HepG2 (cell line): ENCODE results near the gene PRSS23. TPM values are rescaled to one million over a fixed set of nuclear protein-coding genes. Genes with fewer than 3 reads are reported as not detected.

Experiments
- ATAC-seq: fragments of 200-7000 bp; cut with Tn5 transposase; 3 replicates; pipeline ENCODE4 v1.9.1; 2020; ENCODE audit warnings: mild to moderate bottlenecking, moderate library complexity
- BruUV-seq: library from RNA; stranded (reverse); fragments of 400-500 nt; replicated peaks from 2 replicates; lab custom pipeline; 2021; lab: Mats Ljungman, UMichigan
- CTCF ChIA-PET: fragments of 300-600 bp; formaldehyde crosslinking; extraction: SDS; loops from one replicate; lab custom pipeline; 2021; ENCODE audit warnings: low total read pairs, inconsistent platforms, low intra/inter-chr PET ratio; lab: Yijun Ruan, JAX
- POLR2A ChIA-PET: fragments of 350-600 bp; sonication (Branson Sonifier 250); formaldehyde crosslinking; loops from one replicate; lab custom pipeline; 2020; ENCODE audit warnings: antibody characterized with exemption, inconsistent platforms; lab: Yijun Ruan, JAX
- DNase-seq: peaks from one replicate; pipeline ENCODE4 v3.0.0-alpha.2; 2015; ENCODE audit warnings: low spot score
- FAIRE-seq: peaks from 3 replicates; lab custom pipeline; 2011; peaks lifted over from hg19 to GRCh38; lab: Jason Lieb, UNC
- H2AFZ ChIP-seq: one replicate; pipeline ENCODE4 v1.6.1; 2011; ENCODE audit warnings: low read length, inconsistent platforms
- H3K27ac ChIP-seq: fragments of 300-600 bp; 3 replicates; pipeline ENCODE4 v1.8.0; 2011; ENCODE audit warnings: mixed run types, mild to moderate bottlenecking, mixed read lengths, low read length, inconsistent platforms; ENCODE audit not compliant: insufficient read depth; ENCODE audit errors: extremely low read length
- H3K27me3 ChIP-seq, 2 experiments: fragments of 200-600 bp in 1 of 2; 2 replicates in 1 of 2; 3 replicates in 1 of 2; pipeline versions ENCODE4 v1.6.0 to v1.8.0; 2011; ENCODE audit warnings: low read length in 2 of 2, mild to moderate bottlenecking in 2 of 2, moderate library complexity in 2 of 2, inconsistent platforms in 1 of 2; ENCODE audit not compliant: insufficient read depth in 2 of 2, control insufficient read depth in 1 of 2
- H3K36me3 ChIP-seq, 2 experiments: fragments of 200-600 bp in 1 of 2; replicated peaks in 1 of 2; 2 replicates in 1 of 2; 3 replicates in 1 of 2; pipeline versions ENCODE4 v1.5.1 to v1.8.0; 2011; ENCODE audit warnings: low read length in 2 of 2, inconsistent platforms in 1 of 2; ENCODE audit not compliant: insufficient read depth in 2 of 2, control insufficient read depth in 1 of 2
- H3K4me1 ChIP-seq: 2 replicates; pipeline ENCODE4 v1.5.1; 2012; ENCODE audit warnings: low read length, inconsistent platforms; ENCODE audit not compliant: insufficient read depth
- H3K4me2 ChIP-seq: 2 replicates; pipeline ENCODE4 v1.6.0; 2011; ENCODE audit warnings: low read depth, low read length, inconsistent platforms
- H3K4me3 ChIP-seq, 3 experiments: fragments of 200-600 bp in 1 of 3; sonication (generic), shearing (Covaris generic) in 1 of 3; replicated peaks in 1 of 3; 2 replicates each; pipeline ENCODE4 v1.5.1; 2011 to 2016; ENCODE audit warnings: low read length in 3 of 3, inconsistent platforms in 2 of 3, low read depth in 2 of 3, mild to moderate bottlenecking in 2 of 3, control low read depth in 1 of 3, mixed read lengths in 1 of 3; ENCODE audit not compliant: insufficient read depth in 1 of 3
- H3K79me2 ChIP-seq: one replicate; pipeline ENCODE4 v1.6.1; 2011; ENCODE audit warnings: low read length, inconsistent platforms; ENCODE audit not compliant: insufficient read depth
- H3K9ac ChIP-seq: 2 replicates; pipeline ENCODE4 v1.6.0; 2011; ENCODE audit warnings: mild to moderate bottlenecking, low read depth, low read length, inconsistent platforms; ENCODE audit not compliant: insufficient read depth
- H3K9me3 ChIP-seq: 2 replicates; pipeline ENCODE4 v1.5.1; 2012; ENCODE audit warnings: mild to moderate bottlenecking, low read length
- H4K20me1 ChIP-seq: 2 replicates; pipeline ENCODE4 v1.6.0; 2011; ENCODE audit warnings: inconsistent platforms, mild to moderate bottlenecking, low read length, moderate library complexity; ENCODE audit not compliant: insufficient read depth
- DNMT1 ChIP-seq: sonication (generic); formaldehyde crosslinking; IDR thresholded peaks from 2 replicates; pipeline ENCODE4 v1.5.1; 2020; ENCODE audit warnings: mild to moderate bottlenecking, missing genetic modification reagents
- HNF1B ChIP-seq: sonication (generic); formaldehyde crosslinking; IDR thresholded peaks from 2 replicates; pipeline ENCODE4 v1.5.1; 2020; ENCODE audit warnings: mild to moderate bottlenecking, moderate library complexity, missing genetic modification reagents
- MATR3 ChIP-seq: sonication (generic); formaldehyde crosslinking; IDR thresholded peaks from 2 replicates; pipeline ENCODE4 v1.4.0; 2020; ENCODE audit warnings: missing genetic modification reagents
- PBX3 ChIP-seq: sonication (generic); formaldehyde crosslinking; IDR thresholded peaks from 2 replicates; pipeline ENCODE4 v1.8.1; 2023; ENCODE audit warnings: missing genetic modification reagents, inconsistent platforms, borderline replicate concordance
- SMC3 ChIP-seq: IDR thresholded peaks from 2 replicates; pipeline ENCODE4 v1.6.1; 2011; ENCODE audit warnings: low read length, improper control_type of control experiment
- STAG1 ChIP-seq: sonication (generic); formaldehyde crosslinking; IDR thresholded peaks from 2 replicates; pipeline ENCODE4 v1.4.0; 2020; ENCODE audit warnings: missing genetic modification reagents
- XRCC5 ChIP-seq: fragments of 200-400 bp; formaldehyde crosslinking; optimal IDR thresholded peaks from 2 replicates; pipeline ENCODE3; 2017; ENCODE audit warnings: mild to moderate bottlenecking, low read length
- ZFP36L1 ChIP-seq: sonication (generic); formaldehyde crosslinking; IDR thresholded peaks from 2 replicates; pipeline ENCODE4 v1.8.0; 2022; ENCODE audit warnings: mild to moderate bottlenecking, missing genetic modification reagents, moderate library complexity
- ZFYVE20 ChIP-seq: sonication (generic); formaldehyde crosslinking; IDR thresholded peaks from 2 replicates; pipeline ENCODE4 v1.8.0; 2023; ENCODE audit warnings: low read depth, mild to moderate bottlenecking, moderate library complexity, missing genetic modification reagents, borderline replicate concordance
- ZNF263 ChIP-seq: sonication (generic); formaldehyde crosslinking; IDR thresholded peaks from 2 replicates; pipeline ENCODE4 v1.4.0; 2020; ENCODE audit warnings: missing genetic modification reagents
- ZNF563 ChIP-seq: sonication (generic); formaldehyde crosslinking; IDR thresholded peaks from 2 replicates; pipeline ENCODE4 v1.8.0; 2022; ENCODE audit warnings: mild to moderate bottlenecking, moderate library complexity, missing genetic modification reagents
- ZNF629 ChIP-seq: sonication (generic); formaldehyde crosslinking; conservative IDR thresholded peaks from 2 replicates; pipeline ENCODE4 v1.5.0; 2020; ENCODE audit warnings: missing genetic modification reagents
- ZNF652 ChIP-seq: IDR thresholded peaks from 2 replicates; pipeline ENCODE4 v1.6.1; 2016; ENCODE audit warnings: low read depth, borderline replicate concordance
- ZNF788 ChIP-seq: sonication (generic); formaldehyde crosslinking; IDR thresholded peaks from 2 replicates; pipeline ENCODE4 v1.5.0; 2020; ENCODE audit warnings: mild to moderate bottlenecking, missing genetic modification reagents, borderline replicate concordance
- WGBS: methylation state at CpG from one replicate; pipeline ENCODE4 v1.1.6; 2017; ENCODE audit warnings: low lambda C conversion rate; 5-methylcytosine and 5-hydroxymethylcytosine counted together
- in situ Hi-C: cut with HindIII; loops from 2 replicates; pipeline ENCODE4 v1.10.0; 2017; ENCODE audit warnings: low pct_unique_long_range_greater_than_20kb; ENCODE audit not compliant: extremely low pct_ligation_motif_present
- intact Hi-C: fragments of 100-400 bp; cut with micrococcal nuclease; formaldehyde crosslinking; loops from one replicate; pipeline ENCODE4 v1.10.0; 2022; ENCODE audit not compliant: unreplicated experiment
- polyA plus RNA-seq, 8 experiments: library from polyadenylated mRNA; depleted of rRNA in 3 of 8; stranded (reverse) in 7 of 8; unstranded in 1 of 8; fragments of >200 nt; fragmentation: Illumina TruSeq in 4 of 8; extraction: Trizol in 4 of 8; gene quantifications; 2 replicates each; pipeline versions ENCODE4 v1.2.1 to v1.2.3, GENCODE V29; 2011 to 2016; ENCODE audit warnings: low read depth in 4 of 8, missing spikeins in 1 of 8, mixed read lengths in 1 of 8; ENCODE audit not compliant: insufficient read depth in 1 of 8
- total RNA-seq, 5 experiments: library from RNA; depleted of rRNA; stranded (reverse); fragments of >200 nt; fragmentation: Illumina TruSeq; extraction: Trizol; gene quantifications; 2 replicates each; pipeline ENCODE4 v1.2.3, GENCODE V29; 2016; ENCODE audit warnings: low read depth in 1 of 5

PRSS23 gene
- total and polyA plus RNA-seq, 2 of the 13 experiments (the other 11 are each of a cell fraction or from before 2014, with no cell fraction given): 0.20 to 0.30 TPM

DNA sequence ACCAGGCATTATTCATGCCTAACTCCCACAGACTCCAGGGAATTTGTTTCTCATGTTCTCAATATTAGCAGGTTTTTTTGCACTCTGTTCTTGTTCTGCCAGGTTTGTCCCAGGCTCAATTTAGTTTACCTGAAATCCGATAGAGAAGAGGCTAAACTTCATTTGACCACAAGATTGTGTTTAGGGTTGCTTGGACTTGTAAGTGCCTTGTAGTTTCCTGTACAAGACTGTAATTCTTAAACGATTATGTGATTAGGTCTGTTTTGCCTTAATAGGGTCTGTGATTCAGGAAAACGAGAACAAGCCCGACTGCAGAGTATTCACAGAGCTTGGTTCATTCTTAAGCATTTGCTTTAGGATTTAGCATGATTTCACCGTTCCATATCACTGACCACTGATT, 1.8 kb downstream of the PRSS23 start:
- Histone ChIP-seq H3K27ac (no peak overlapping the region), H3K9me3 (no peaks in the 10 kb centered on the region), H3K79me2 (no peaks in the 10 kb centered on the region), H2AFZ (no peak overlapping the region), H3K4me3 (no peak overlapping the region), H4K20me1 (no peaks in the 10 kb centered on the region), H3K36me3 (no peaks in the 10 kb centered on the region), H3K27me3 (peaks cover 8 to 32% of the 10 kb centered on the region in 2 experiments; a peak in 4 of 5 replicates), H3K4me2 (no peak overlapping the region), H3K9ac (no peak overlapping the region), H3K4me1 (peaks cover 6% of the 10 kb centered on the region; the same call in 1 of the 2 replicates)
- ATAC-seq (no peak), FAIRE-seq (no peak), DNase-seq (no peak)
- BruUV-seq: no TSS peak
- ChIA-PET POLR2A (no interaction called here), CTCF (interaction anchor here (1.9 kb wide), 1 partner anchor 346 kb away, joined by 7 read pairs; no protein-coding TSS in a partner anchor)
- in situ Hi-C loops: loop anchor here (25.0 kb wide), 1 partner anchor 440 kb away; the partner anchor contains the start of gene CCDC81
- TF ChIP-seq PBX3 (CRISPR knock-in tag): no peak
- intact Hi-C loops: loop anchor here (1.0 to 5.0 kb wide), 2 partner anchors 194 to 345 kb away; no protein-coding TSS in a partner anchor
- WGBS: 22% methylated on average over 5 of the region's 5 CpGs

DNA sequence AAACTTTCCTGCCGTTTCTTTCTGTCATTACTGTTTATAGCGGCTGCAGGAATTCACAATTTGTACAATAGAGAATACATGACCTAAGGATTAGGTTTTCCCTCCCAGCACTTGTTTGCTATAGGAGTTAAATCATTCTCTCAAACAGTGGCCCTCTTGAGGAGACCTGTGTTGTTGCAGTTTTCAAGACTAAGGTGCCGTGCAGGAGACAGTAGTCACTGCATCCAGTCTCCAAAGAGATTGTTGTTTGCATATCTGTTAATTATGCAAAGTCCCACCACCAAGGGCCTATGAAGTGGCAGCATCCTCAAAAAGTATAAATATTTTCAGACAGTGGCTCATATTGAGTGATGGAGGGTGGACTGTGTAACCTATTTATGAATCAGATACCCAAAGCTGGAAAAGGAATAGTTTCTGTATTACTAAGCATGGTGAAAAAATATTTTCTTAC, 2.3 kb downstream of the PRSS23 start:
- ATAC-seq: peak; percentile 74
- Histone ChIP-seq H3K4me1 (peaks cover 6% of the 10 kb centered on the region; the same call in 1 of the 2 replicates), H3K4me2 (no peak overlapping the region), H3K9me3 (no peaks in the 10 kb centered on the region), H3K27ac (no peak overlapping the region), H2AFZ (no peak overlapping the region), H3K36me3 (no peaks in the 10 kb centered on the region), H3K27me3 (peaks cover 8 to 36% of the 10 kb centered on the region in 2 experiments; a peak in 4 of 5 replicates), H3K4me3 (no peak overlapping the region), H3K79me2 (no peaks in the 10 kb centered on the region), H4K20me1 (no peaks in the 10 kb centered on the region), H3K9ac (no peak overlapping the region)
- DNase-seq: peak; percentile 40
- POLR2A ChIA-PET: no interaction called here
- BruUV-seq: no TSS peak
- FAIRE-seq: peak; percentile 81
- intact Hi-C loops: loop anchor here (1.0 to 5.0 kb wide), 2 partner anchors 194 to 345 kb away; no protein-coding TSS in a partner anchor
- in situ Hi-C loops: loop anchor here (25.0 kb wide), 1 partner anchor 440 kb away; the partner anchor contains the start of gene CCDC81
- CTCF ChIA-PET: interaction anchor here (1.9 kb wide), 1 partner anchor 347 kb away, joined by 7 read pairs; no protein-coding TSS in a partner anchor
- 2% methylated on average over 3 of the region's 3 CpGs for WGBS
- no peak for TF ChIP-seq XRCC5
- TF ChIP-seq ZNF652: peak; percentile 13; the same call in 1 of the 2 replicates
- TF ChIP-seq SMC3: 0 out of 2 replicates have a peak, but pooled peaks have one; percentile 26
- no peak for TF ChIP-seq ZNF563 (CRISPR knock-in tag)
- TF ChIP-seq MATR3: no peak
- TF ChIP-seq HNF1B (CRISPR knock-in tag): no peak
- TF ChIP-seq ZFYVE20 (CRISPR knock-in tag): no peak
- no peak for TF ChIP-seq ZNF263 (CRISPR knock-in tag)
- no peak for TF ChIP-seq ZFP36L1 (CRISPR knock-in tag)
- peak; percentile 41 for TF ChIP-seq STAG1 (CRISPR knock-in tag)
- TF ChIP-seq DNMT1 (CRISPR knock-in tag): no peak
- no peak for TF ChIP-seq ZNF629 (CRISPR knock-in tag)
- no peak for TF ChIP-seq ZNF788 (CRISPR knock-in tag)
